ENCODE data around the gene ZFP36.
"Not testable (repeated sequence)": the region's sequence is repeated elsewhere in the genome, so short reads cannot be mapped to it uniquely, and the experiment has no call there.

Gene ZFP36, protein sequence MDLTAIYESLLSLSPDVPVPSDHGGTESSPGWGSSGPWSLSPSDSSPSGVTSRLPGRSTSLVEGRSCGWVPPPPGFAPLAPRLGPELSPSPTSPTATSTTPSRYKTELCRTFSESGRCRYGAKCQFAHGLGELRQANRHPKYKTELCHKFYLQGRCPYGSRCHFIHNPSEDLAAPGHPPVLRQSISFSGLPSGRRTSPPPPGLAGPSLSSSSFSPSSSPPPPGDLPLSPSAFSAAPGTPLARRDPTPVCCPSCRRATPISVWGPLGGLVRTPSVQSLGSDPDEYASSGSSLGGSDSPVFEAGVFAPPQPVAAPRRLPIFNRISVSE

DNA sequence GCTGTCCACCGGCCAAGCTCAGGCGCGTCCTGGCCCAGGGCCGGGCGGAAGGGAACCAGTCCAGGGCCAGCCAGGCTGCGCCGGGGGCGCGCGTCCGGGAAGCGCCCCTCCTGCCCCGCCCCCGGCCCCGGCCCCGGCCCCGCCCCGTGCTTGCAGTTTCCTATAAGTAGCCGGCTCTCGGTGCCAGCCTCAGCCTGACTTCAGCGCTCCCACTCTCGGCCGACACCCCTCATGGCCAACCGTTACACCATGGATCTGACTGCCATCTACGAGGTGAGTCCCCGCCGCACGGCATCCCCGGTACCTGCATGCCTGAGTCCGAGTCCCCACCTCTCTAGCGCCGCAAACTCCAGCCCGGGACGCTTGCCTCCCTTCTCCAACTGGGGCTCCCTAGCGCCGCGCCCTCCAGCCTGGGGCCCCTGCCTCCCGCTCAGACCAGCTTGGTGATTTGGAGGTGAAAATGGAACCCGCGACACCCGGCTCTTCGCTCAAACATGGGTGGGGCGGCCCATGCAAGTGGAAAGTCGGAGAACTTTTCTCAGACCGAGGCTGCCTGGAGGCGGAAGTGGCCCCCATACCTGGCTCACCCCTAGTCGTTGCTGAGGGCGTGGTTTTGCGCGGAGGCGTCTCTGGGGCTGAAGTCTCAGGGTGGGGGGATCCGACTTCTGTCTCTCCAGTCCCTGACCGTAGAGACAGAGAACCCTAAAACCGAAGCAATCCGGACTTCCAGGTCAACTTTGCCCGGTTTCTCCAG is at the start of gene ZFP36:
ZFP36 (plus strand) TSS at position 192 of the 754 bp plus-strand sequence; CDS start at position 250, 58 bp downstream.
- DNase-seq: peak; percentile 91

GRCh38 chr19:39359026-39359425 is 47.6 kb upstream of the ZFP36 start:
- DNase-seq: no peak

DNA sequence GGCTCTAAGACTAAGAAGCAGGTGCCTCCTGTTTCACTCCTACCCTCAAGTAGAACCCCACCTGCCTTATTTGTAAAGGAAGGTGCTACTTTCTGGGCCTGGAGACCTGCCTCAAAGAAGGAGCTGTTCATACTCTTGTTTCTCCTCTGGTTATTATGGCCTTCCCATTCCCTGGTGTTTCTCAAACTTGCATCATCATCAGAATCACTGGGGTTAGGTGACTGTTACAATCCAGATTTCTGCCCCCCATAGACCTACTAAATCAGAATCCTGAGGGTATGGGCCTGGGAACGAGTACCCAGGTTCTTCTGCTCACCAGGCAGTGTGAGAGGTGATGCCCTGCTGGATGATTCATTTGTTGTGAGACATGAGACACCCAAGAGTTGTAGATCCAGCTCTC is 46.0 kb upstream of the ZFP36 start:
- no peak for DNase-seq

GRCh38 chr19:39362682-39363657 is 43.7 kb upstream of the ZFP36 start:
- no peak for DNase-seq

GRCh38 chr19:39363901-39364457 is 42.7 kb upstream of the ZFP36 start:
- DNase-seq: no peak

- no peak for DNase-seq
These were observed 41.1 kb upstream of the ZFP36 start for GRCh38 chr19:39365531-39365930.

- DNase-seq: no peak
These were observed 37.4 kb upstream of the ZFP36 start for GRCh38 chr19:39369200-39369599.

DNA sequence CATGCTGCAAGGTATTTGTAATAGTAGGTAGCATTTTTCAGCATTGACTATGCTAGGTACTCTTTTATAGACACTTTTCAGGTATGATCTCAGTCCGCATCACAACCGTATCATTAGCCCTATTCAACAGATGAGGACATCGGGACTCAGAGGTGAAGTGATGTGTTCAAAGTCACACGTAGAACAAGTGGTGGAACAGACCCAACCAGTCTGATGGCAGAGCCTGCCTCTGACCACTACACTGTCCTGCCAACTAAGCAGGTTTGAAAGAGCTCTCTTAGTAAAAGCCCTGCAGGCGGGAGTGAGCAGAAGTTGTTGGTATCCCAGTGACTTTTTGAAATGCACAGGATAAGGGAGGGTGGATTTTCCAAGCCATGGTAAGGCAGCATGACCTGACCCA is 35.9 kb upstream of the ZFP36 start:
- no peak for DNase-seq

GRCh38 chr19:39372047-39372802 is 34.4 kb upstream of the ZFP36 start:
- DNase-seq: no peak

DNA sequence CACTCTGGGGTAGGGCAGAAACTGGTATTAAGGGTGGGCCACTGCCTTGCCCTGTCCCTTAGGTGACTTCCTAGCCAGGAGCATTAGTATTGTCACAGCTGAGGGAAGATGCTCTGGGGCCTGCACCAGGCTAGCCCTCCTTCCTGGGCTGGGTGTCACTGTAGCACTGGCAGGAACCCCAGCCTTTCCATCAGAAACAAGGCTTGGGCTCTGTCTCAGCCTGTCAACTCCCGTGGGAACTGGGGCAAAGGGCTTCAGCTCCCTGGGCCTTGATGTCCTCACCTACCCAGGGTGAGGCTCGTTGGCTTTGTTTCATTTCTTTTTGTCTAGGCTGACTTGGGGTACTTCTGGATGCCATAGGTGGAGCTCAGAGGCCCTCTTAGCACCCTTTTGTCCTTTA is 33.7 kb upstream of the ZFP36 start:
- no peak for DNase-seq

- no peak for DNase-seq
These were observed 30.7 kb upstream of the ZFP36 start for GRCh38 chr19:39375929-39376328.

- DNase-seq: no peak
These were observed 29.0 kb upstream of the ZFP36 start for GRCh38 chr19:39377373-39378362.

DNA sequence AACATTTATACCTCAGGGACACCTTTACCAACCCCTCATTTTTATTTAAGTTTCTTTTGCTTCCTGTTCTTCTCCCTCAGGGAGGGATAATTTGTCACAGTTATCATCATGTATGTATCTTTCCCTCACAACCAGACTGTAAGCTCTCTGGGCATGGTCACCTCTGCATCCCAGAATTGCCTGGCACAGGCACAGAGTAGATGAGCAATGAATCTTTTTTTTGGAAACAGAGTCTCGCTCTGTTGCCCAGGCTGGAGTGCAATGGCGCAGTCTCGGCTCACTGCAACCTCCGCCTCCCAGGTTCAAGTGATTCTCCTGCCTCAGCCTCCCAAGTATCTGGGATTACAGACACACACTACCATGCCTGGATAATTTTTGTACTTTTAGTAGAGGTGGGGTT is 27.3 kb upstream of the ZFP36 start:
- not testable (repeated sequence) for DNase-seq

DNA sequence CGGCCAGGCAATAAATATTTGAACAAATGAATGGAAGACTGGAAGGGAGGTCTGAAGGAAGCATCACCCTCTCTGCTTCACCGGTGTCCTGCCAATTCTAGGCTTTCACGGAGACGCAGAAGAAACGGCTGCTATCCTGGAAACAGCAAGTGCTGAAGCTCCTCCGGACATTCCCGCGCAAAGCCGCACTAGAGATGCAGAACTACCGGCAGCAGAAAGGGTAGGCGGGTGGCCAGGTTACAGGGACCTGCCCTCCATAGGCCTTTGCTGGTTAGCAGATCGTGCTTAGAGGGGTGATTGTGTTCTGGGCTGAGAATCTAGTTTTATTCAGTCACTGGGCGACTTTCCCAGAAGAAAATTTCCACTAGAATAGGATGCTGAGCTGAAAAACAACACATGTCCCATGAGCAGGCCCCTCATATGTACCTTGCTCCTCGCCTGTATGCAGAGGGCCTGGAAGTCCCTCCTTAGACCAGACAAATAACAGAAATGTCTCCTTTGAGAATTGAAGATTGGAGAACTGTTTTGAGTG is 26.7 kb upstream of the ZFP36 start:
- no peak for DNase-seq

- DNase-seq: no peak
These were observed 25.8 kb upstream of the ZFP36 start for GRCh38 chr19:39380521-39381502.

GRCh38 chr19:39381910-39382611 is 24.6 kb upstream of the ZFP36 start:
- DNase-seq: no peak

DNA sequence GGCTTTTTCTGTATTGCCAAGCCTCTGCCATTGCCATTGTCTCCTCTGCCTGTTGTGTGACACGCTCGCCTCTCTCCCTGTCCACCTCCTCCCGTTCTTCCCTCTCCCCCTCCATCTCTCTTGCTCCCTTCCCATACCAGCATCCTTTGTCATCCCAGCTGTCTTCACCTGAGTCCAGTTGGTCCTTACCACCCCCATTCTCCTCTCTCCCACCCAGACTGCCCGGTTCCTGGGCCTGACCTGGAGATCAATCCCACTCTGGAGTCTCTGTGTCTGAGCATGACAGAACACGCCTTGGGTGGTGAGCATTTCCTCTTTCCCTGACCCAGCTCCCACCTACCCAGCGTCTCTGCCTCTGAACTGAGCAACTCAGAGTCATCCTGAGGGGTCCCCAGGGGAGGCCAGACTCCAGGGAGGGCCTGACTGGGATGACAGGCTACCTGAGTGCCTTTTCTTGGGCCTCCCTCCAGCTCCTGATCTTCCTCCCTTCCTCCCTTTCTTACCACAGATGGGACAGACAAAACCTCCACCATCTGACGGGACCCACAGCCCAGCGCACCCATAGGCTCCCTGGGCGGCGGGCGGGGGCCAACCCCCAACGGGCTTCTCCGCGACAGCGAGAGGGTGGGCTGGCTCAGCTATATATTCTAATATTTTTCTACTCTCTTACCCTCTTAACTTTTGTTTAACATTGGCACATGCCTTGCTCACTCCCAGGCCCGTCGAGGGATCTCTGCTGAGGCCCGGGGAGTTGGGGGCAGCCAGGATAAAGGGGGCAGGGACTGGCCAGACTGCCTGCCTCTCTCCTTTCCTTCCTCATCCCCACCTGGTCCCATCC is 23.4 kb upstream of the ZFP36 start:
- DNase-seq: no peak

Data from CD4-positive, alpha-beta T cell treated with Interleukin-4 for 4 hours (primary cell).